H1 (cell line): ENCODE results near the gene BRD3OS. TPM values are rescaled to one million over a fixed set of nuclear protein-coding genes. Genes with fewer than 3 reads are reported as not detected.

Experiments
- CTCF ChIA-PET: fragments of 300-600 bp; sonication (Branson Sonifier 250); formaldehyde crosslinking; loops from one replicate; lab custom pipeline; 2021; ENCODE audit not compliant: partially characterized antibody; lab: Charles Lee
- POLR2A ChIA-PET: fragments of 300-600 bp; sonication (Branson Sonifier 250); formaldehyde crosslinking; loops from one replicate; lab custom pipeline; 2021; ENCODE audit warnings: inconsistent platforms; ENCODE audit not compliant: partially characterized antibody; lab: Charles Lee
- DNase-seq, 2 experiments: peaks; one replicate each; pipeline versions ENCODE4 v3.0.0 to v3.0.0-alpha.2; 2010 to 2022; ENCODE audit warnings: low spot score in 2 of 2, low read depth in 1 of 2, mixed read lengths in 1 of 2
- FAIRE-seq: peaks from 2 replicates; lab custom pipeline; 2011; peaks lifted over from hg19 to GRCh38; lab: Jason Lieb, UNC
- H2AFZ ChIP-seq: 2 replicates; pipeline ENCODE4 v1.8.1; 2012; ENCODE audit warnings: low read length, inconsistent platforms
- H2AK5ac ChIP-seq: 2 replicates; pipeline ENCODE4 v1.6.1; 2013; ENCODE audit warnings: low read depth, low read length
- H2BK120ac ChIP-seq: replicated peaks from 2 replicates; pipeline ENCODE3; 2013; ENCODE audit warnings: low read depth, low read length, inconsistent platforms
- H2BK12ac ChIP-seq: 2 replicates; pipeline ENCODE4 v1.6.1; 2013; ENCODE audit warnings: low read depth, low read length
- H2BK15ac ChIP-seq: 2 replicates; pipeline ENCODE4 v1.6.1; 2013; ENCODE audit warnings: low read length
- H2BK20ac ChIP-seq: 2 replicates; pipeline ENCODE4 v1.6.1; 2013; ENCODE audit warnings: low read length
- H2BK5ac ChIP-seq: 2 replicates; pipeline ENCODE4 v1.6.1; 2013; ENCODE audit warnings: low read depth, low read length
- H3K14ac ChIP-seq: 2 replicates; pipeline ENCODE4 v1.6.1; 2013; ENCODE audit warnings: inconsistent platforms; ENCODE audit not compliant: insufficient read length
- H3K18ac ChIP-seq: 2 replicates; pipeline ENCODE4 v1.6.1; 2013; ENCODE audit warnings: low read length; ENCODE audit errors: extremely low read depth
- H3K23ac ChIP-seq: 2 replicates; pipeline ENCODE4 v1.6.1; 2013; ENCODE audit warnings: inconsistent platforms; ENCODE audit not compliant: insufficient read length
- H3K23me2 ChIP-seq: 2 replicates; pipeline ENCODE4 v1.6.1; 2013; ENCODE audit warnings: low read depth, low read length
- H3K27ac ChIP-seq: 2 replicates; pipeline ENCODE4 v1.6.1; 2011; ENCODE audit warnings: low read depth, low read length, inconsistent platforms
- H3K27me3 ChIP-seq, 4 experiments: replicated peaks in 1 of 4; 1 replicate in 1 of 4; 2 replicates in 3 of 4; pipeline versions ENCODE4 v1.6.1 to v1.8.1; 2011 to 2013; ENCODE audit warnings: low read length in 3 of 4, mild to moderate bottlenecking in 3 of 4, inconsistent platforms in 2 of 4, mixed read lengths in 2 of 4, moderate library complexity in 1 of 4; ENCODE audit not compliant: control insufficient read depth in 3 of 4, insufficient read depth in 3 of 4; ENCODE audit errors: extremely low read depth in 1 of 4
- H3K36me3 ChIP-seq, 4 experiments: 2 replicates each; pipeline versions ENCODE4 v1.6.1 to v1.8.1; 2011 to 2013; ENCODE audit warnings: mild to moderate bottlenecking in 4 of 4, low read length in 3 of 4, moderate library complexity in 2 of 4, control low read depth in 1 of 4, inconsistent platforms in 1 of 4; ENCODE audit not compliant: insufficient read depth in 4 of 4, control insufficient read depth in 2 of 4
- H3K4ac ChIP-seq: replicated peaks from 2 replicates; pipeline ENCODE3; 2013; ENCODE audit warnings: low read length, low read depth, mixed read lengths, inconsistent platforms; ENCODE audit not compliant: insufficient read length
- H3K4me1 ChIP-seq, 4 experiments: replicated peaks in 1 of 4; 1 replicate in 1 of 4; 2 replicates in 3 of 4; pipeline versions ENCODE4 v1.6.1 to v1.8.1; 2011 to 2013; ENCODE audit warnings: low read length in 3 of 4, inconsistent platforms in 2 of 4, mixed read lengths in 1 of 4; ENCODE audit not compliant: insufficient read depth in 4 of 4, control insufficient read depth in 3 of 4
- H3K4me2 ChIP-seq, 2 experiments: 2 replicates each; pipeline versions ENCODE4 v1.6.1 to v1.8.1; 2011 to 2013; ENCODE audit warnings: low read depth in 2 of 2, low read length in 2 of 2, control low read depth in 1 of 2, inconsistent platforms in 1 of 2, mild to moderate bottlenecking in 1 of 2; ENCODE audit not compliant: insufficient read depth in 1 of 2
- H3K4me3 ChIP-seq, 4 experiments: fragments of 200-600, 300-600 bp in 1 of 4; sonication (generic), shearing (Covaris generic), sonication (Bioruptor Twin) in 1 of 4; 2 replicates each; pipeline versions ENCODE4 v1.5.1 to v1.8.1; 2011 to 2016; ENCODE audit warnings: low read length in 4 of 4, low read depth in 3 of 4, control low read depth in 2 of 4, inconsistent platforms in 2 of 4, mild to moderate bottlenecking in 2 of 4, mixed read lengths in 1 of 4, moderate library complexity in 1 of 4; ENCODE audit not compliant: insufficient read depth in 2 of 4; ENCODE audit errors: extremely low read depth in 1 of 4
- H3K56ac ChIP-seq: replicated peaks from 2 replicates; pipeline ENCODE3; 2013; ENCODE audit warnings: low read depth, mild to moderate bottlenecking, mixed read lengths, low read length, inconsistent platforms; ENCODE audit not compliant: insufficient read length
- H3K79me1 ChIP-seq: 2 replicates; pipeline ENCODE4 v1.6.1; 2013; ENCODE audit warnings: low read depth, low read length, control low read depth
- H3K79me2 ChIP-seq, 2 experiments: 2 replicates each; pipeline versions ENCODE4 v1.6.1 to v1.8.1; 2012 to 2013; ENCODE audit warnings: low read length in 2 of 2, mild to moderate bottlenecking in 2 of 2, inconsistent platforms in 1 of 2; ENCODE audit not compliant: insufficient read depth in 2 of 2, control insufficient read depth in 1 of 2
- H3K9ac ChIP-seq, 4 experiments: replicated peaks in 1 of 4; 1 replicate in 1 of 4; 2 replicates in 3 of 4; pipeline versions ENCODE4 v1.6.1 to v1.8.1; 2011 to 2013; ENCODE audit warnings: low read depth in 3 of 4, low read length in 3 of 4, control low read depth in 2 of 4, mild to moderate bottlenecking in 2 of 4, moderate library complexity in 2 of 4, inconsistent platforms in 1 of 4; ENCODE audit errors: extremely low read depth in 1 of 4
- H3K9me3 ChIP-seq, 2 experiments: 2 replicates each; pipeline versions ENCODE4 v1.6.1 to v1.8.1; 2012 to 2013; ENCODE audit warnings: mild to moderate bottlenecking in 2 of 2, moderate library complexity in 2 of 2, control low read depth in 1 of 2, inconsistent platforms in 1 of 2, low read depth in 1 of 2, low read length in 1 of 2, mixed read lengths in 1 of 2; ENCODE audit not compliant: insufficient read depth in 2 of 2
- H4K20me1 ChIP-seq, 2 experiments: replicated peaks in 1 of 2; 2 replicates each; pipeline versions ENCODE3 to v1.8.1; 2011 to 2013; ENCODE audit warnings: inconsistent platforms in 2 of 2, low read length in 2 of 2, mild to moderate bottlenecking in 1 of 2; ENCODE audit not compliant: insufficient read depth in 2 of 2, control insufficient read depth in 1 of 2
- H4K5ac ChIP-seq: 2 replicates; pipeline ENCODE4 v1.6.1; 2013; ENCODE audit warnings: low read length, low read depth, mixed read lengths, inconsistent platforms; ENCODE audit not compliant: insufficient read length
- H4K8ac ChIP-seq: 2 replicates; pipeline ENCODE4 v1.8.0; 2013; ENCODE audit warnings: mild to moderate bottlenecking, moderate library complexity, low read length, inconsistent platforms; ENCODE audit not compliant: insufficient read depth; ENCODE audit errors: extremely low read depth
- H4K91ac ChIP-seq: replicated peaks from 2 replicates; pipeline ENCODE3; 2013; ENCODE audit warnings: low read length, mixed read lengths, inconsistent platforms; ENCODE audit not compliant: insufficient read length
- CHD1 ChIP-seq: IDR thresholded peaks from 2 replicates; pipeline ENCODE4 v1.6.1; 2012; ENCODE audit warnings: low read depth, low read length, improper control_type of control experiment
- KDM5A ChIP-seq: fragments of 200-600 bp; IDR thresholded peaks from 2 replicates; pipeline ENCODE4 v1.7.1; 2012; ENCODE audit warnings: mild to moderate bottlenecking, low read length, inconsistent platforms, mixed read lengths
- MAFK ChIP-seq: IDR thresholded peaks from 2 replicates; pipeline ENCODE4 v1.6.1; 2012; ENCODE audit warnings: low read depth, mild to moderate bottlenecking, improper control_type of control experiment, low read length
- NRF1 ChIP-seq: IDR thresholded peaks from 2 replicates; pipeline ENCODE4 v1.6.1; 2011; ENCODE audit warnings: mild to moderate bottlenecking, low read depth, low read length, improper control_type of control experiment
- POU5F1 ChIP-seq: IDR thresholded peaks from 2 replicates; pipeline ENCODE4 v1.6.1; 2011; ENCODE audit warnings: low read depth, mild to moderate bottlenecking, low read length, moderate library complexity
- RFX5 ChIP-seq: IDR thresholded peaks from 2 replicates; pipeline ENCODE4 v1.6.1; 2011; ENCODE audit warnings: low read depth, low read length, improper control_type of control experiment, borderline replicate concordance
- whole genome bisulfite sequencing, 2 experiments: shearing (Covaris generic) in 1 of 2; methylation state at CpG; one replicate each; pipeline versions ENCODE4 v1.1.6 to v1.1.7; 2013 to 2015; ENCODE audit warnings: low lambda C conversion rate in 2 of 2, mixed read lengths in 2 of 2, inconsistent platforms in 1 of 2, low coverage in 1 of 2, missing lambda C conversion rate in 1 of 2; ENCODE audit not compliant: insufficient replicate concordance in 2 of 2, insufficient coverage in 1 of 2, insufficient read length in 1 of 2; ENCODE audit errors: extremely low coverage in 1 of 2, missing lambda C conversion rate in 1 of 2; 5-methylcytosine and 5-hydroxymethylcytosine counted together
- polyA plus RNA-seq, 7 experiments: library from polyadenylated mRNA; depleted of rRNA in 3 of 7; stranded (reverse) in 5 of 7; unstranded in 2 of 7; fragments of >200 nt in 5 of 7; fragments of 200-250 nt in 2 of 7; gene quantifications; 1 replicate in 5 of 7; 2 replicates in 1 of 7; 4 replicates in 1 of 7; pipeline versions ENCODE4 v1.2.1 to v1.2.3, GENCODE V29; 2011 to 2013; ENCODE audit warnings: missing spikeins in 2 of 7, mixed read lengths in 2 of 7
- total RNA-seq: library from RNA; stranded (reverse); fragmentation: NEBNext Ultra II Directional; extraction: Animal tissue kit (Norgen Biotek cat#: 25700); gene quantifications from 2 replicates; pipeline ENCODE4 v1.2.1, GENCODE V29; 2021

BRD3OS gene
- total and polyA plus RNA-seq, 2 of the 8 experiments (the other 6 are each of a cell fraction or from before 2014, with no cell fraction given): 12.7 to 20.2 TPM

- Histone ChIP-seq H3K18ac (no peak overlapping the region), H2AK5ac (no peak overlapping the region), H4K91ac (no peak overlapping the region), H4K20me1 (peaks cover 0 to 10% of the 10 kb centered on the region in 2 experiments), H2BK5ac (no peak overlapping the region)
- 87% methylated on average over 8 of the region's 8 CpGs; no CpG with 5 or more reads in 1 of the 2 experiments for WGBS, 2 experiments
- TF ChIP-seq MAFK: no peak
- no peak for TF ChIP-seq POU5F1
- TF ChIP-seq CHD1: no peak
- TF ChIP-seq KDM5A: no peak
- TF ChIP-seq RFX5: no peak
- TF ChIP-seq NRF1: no peak
- TF ChIP-seq, all 59 proteins: peak for 0
- Histone ChIP-seq H2BK120ac (no peak overlapping the region), H2AFZ (no peak overlapping the region), H3K36me3 (peaks cover 3 to 17% (median 6%) of the 10 kb centered on the region in 4 experiments; a peak in 6 of 8 replicates), H3K23ac (no peak overlapping the region), H4K8ac (no peak overlapping the region), H3K27me3 (no peaks in the 10 kb centered on the region), H3K9me3 (no peaks in the 10 kb centered on the region), H4K5ac (no peak overlapping the region), H3K27ac (no peak overlapping the region), H3K4me1 (peaks cover 0 to 4% (median 4%) of the 10 kb centered on the region in 4 experiments; a peak in 5 of 7 replicates), H3K4ac (no peak overlapping the region), H3K4me2 (peak overlapping the region in 1 of 2 experiments; percentile 56; a peak in 1 of 4 replicates), H3K23me2 (peaks cover 4% of the 10 kb centered on the region), H3K79me1 (no peaks in the 10 kb centered on the region), H2BK12ac (no peak overlapping the region), H3K4me3 (no peak overlapping the region), H3K79me2 (no peaks in the 10 kb centered on the region), H3K14ac (no peak overlapping the region), H2BK15ac (no peak overlapping the region), H3K56ac (no peak overlapping the region), H3K9ac (no peak overlapping the region), H2BK20ac (no peak overlapping the region)
- no peak for FAIRE-seq
- no peak for DNase-seq
- ChIA-PET POLR2A (interaction anchor here (0.8 to 1.6 kb wide), 2 partner anchors 39 to 109 kb away, joined by 4 to 8 read pairs; partner anchors contain the start of gene WDR5), CTCF (interaction anchor here (0.5 to 1.9 kb wide), 6 partner anchors 12 to 339 kb away, joined by 3 to 10 read pairs (median 3); no protein-coding TSS in a partner anchor)
Measured at GRCh38 chr9:134026981-134027380, 1.7 kb downstream of the BRD3OS start.
